HS-27A (cell line): ENCODE results near the gene DRD3.

Source experiments
- DNase-seq: peaks from one replicate; pipeline ENCODE4 v3.0.0-alpha.2; 2012; ENCODE audit warnings: low read depth, missing footprints

DRD3 gene

DNA sequence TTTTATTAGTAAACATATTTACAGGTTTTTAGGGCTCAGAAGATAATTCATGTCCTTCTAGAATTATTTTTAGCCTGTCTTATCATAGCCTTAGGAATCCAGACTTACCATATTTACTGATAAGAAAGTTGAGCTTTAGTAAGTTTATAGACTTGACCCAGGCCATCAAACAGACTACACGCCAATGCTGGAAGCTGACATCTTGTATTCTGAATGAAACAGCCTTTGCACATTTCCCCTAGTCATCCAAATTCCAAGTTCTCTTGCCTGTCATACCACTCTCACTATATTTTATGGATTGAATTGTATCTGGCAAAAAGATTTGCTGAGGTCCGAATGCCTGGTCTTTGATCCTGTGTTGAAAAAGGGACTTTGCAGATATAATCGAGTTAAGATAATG is 58.6 kb downstream of the DRD3 start:
- DNase-seq: no peak

- DNase-seq: no peak
These were observed 59.1 kb downstream of the DRD3 start for GRCh38 chr3:114119776-114120175.

- no peak for DNase-seq
These were observed 63.7 kb downstream of the DRD3 start for GRCh38 chr3:114115143-114115542.

GRCh38 chr3:114114719-114115118 is 64.1 kb downstream of the DRD3 start:
- DNase-seq: no peak

GRCh38 chr3:114112696-114113095 is 66.2 kb downstream of the DRD3 start:
- no peak for DNase-seq

- DNase-seq: no peak
These were observed 67.6 kb downstream of the DRD3 start for GRCh38 chr3:114111060-114111770.

- no peak for DNase-seq
These were observed 68.4 kb downstream of the DRD3 start for GRCh38 chr3:114110439-114110838.

DNA sequence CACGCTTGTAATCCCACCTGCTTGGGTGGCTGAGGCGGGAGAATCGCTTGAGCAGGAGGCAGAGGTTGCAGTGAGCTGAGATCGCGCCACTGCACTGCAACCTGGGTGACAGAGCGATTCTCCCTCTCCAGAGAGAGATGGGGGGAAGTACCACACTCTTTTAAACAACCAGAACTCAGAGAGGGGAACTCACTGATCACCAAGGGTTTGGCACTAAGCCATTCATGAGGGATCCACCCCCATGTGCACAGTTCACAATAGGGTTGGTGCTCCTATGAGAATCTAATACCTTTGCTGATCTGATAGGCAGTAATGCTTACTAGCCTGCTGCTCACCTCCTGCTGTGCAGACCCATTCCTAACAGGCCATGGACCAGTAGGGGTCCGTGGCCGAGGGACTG is 70.7 kb downstream of the DRD3 start:
- DNase-seq: no peak

DNA sequence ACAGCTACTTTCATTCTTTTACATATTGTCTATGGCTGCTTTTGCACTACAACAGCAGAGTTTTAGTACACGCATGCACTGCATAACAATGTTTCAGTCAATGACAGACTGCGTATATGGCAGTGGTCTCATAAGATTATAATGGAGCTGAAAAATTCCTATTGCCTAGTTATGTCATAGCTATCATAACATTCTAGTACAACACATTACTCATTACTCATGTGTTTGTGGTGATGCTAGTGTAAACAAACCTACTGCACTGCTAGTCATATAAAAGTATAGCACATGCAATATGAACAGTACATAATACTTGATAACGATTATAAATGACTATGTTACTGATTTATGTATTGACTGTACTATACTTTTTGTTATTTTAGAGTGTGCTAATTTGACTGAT is 74.4 kb downstream of the DRD3 start:
- DNase-seq: no peak

DNA sequence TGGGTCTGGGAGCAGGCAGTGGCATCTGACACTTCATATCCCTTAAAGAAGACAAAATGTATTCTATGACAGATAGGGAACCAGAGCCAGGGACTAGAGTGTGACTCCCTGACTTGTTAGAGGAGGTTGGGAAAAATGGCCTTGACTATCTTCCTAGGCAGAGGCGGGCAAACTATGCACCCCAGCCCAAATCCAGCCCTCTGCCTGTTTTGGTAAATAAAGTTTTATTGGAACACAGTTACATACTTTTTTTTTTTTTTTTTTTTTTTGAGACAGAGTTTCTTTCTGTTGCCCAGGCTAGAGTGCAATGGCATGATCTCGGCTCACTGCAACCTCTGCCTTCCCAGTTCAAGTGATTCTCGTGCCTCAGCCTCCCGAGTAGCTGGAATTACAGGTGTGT is 75.0 kb downstream of the DRD3 start:
- no peak for DNase-seq

DNA sequence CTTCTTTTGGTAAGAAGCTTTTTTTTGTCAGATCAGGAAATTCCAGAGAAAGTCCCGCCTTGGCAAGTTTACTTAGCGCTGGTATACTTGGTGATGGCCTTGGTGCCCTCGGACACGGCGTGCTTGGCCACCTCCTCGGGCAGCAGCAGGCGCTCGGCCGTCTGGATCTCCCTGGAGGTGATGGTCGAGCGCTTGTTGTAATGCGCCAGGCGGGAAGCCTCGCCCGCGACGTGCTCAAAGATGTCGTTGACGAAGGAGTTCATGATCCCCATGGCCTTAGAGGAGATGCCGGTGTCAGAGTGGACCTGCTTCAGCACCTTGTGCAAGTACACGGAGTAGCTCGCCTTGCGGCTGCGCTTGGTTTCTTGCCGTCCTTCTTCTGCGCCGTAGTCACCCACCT is 75.7 kb downstream of the DRD3 start:
- no peak for DNase-seq

DNA sequence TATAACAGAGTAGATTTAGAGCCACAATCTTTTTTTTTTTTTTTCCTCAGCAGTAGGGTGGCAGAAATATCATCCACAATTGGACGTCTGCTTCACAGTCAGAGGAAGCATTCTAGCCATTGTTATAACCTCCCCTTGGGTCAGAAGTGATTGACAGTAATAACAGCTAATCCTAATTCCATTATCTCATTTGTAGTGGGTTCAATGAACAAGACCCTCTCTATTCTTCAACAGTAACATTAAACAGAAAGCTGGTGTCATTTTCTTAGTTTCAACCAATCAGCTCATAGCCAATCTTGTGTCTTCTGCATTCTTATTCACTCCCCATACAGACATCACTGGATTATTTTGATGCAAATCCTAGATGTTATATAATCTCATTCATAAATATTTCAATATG is 77.8 kb downstream of the DRD3 start:
- no peak for DNase-seq

DNA sequence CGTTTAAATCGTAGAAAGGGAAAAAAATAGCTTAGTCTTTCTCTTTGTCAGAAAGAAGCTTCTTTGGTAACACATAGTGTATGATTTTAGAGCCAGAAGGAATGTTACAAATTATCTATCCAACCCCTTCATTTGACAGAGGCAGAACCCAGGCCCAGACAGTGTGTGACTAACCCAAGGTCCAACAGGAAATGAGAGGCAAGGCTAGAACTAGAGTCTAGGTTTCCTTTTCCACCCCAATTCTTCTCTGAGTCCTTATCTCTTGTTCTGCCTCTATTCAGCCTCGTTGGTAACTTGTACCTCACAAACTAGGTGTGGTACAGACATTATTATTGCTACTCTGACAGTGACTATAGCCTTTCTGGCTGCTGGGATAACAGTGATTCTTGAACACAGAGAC is 83.1 kb downstream of the DRD3 start:
- DNase-seq: no peak

DNA sequence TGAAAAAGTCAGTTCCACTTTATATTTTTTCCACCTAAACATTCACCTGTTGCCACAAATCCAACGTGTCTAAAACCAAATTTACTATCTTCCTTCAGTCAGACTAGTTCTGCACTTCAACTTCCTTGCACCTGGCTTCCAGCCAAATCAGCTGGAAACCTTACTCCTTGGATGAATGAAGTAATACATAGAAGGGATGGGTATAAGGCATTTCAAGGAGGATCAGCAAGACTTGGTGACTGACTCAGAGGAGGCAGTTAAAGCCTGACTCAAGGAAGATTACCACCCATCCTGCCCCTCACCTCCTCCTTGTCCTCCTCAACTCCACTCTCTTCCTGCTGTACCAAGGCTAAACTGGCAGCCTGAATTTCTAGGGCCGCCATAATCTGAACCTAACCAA is 85.3 kb downstream of the DRD3 start:
- peak; percentile 61 for DNase-seq

GRCh38 chr3:114093016-114093380 is 85.9 kb downstream of the DRD3 start:
- DNase-seq: no peak

DNA sequence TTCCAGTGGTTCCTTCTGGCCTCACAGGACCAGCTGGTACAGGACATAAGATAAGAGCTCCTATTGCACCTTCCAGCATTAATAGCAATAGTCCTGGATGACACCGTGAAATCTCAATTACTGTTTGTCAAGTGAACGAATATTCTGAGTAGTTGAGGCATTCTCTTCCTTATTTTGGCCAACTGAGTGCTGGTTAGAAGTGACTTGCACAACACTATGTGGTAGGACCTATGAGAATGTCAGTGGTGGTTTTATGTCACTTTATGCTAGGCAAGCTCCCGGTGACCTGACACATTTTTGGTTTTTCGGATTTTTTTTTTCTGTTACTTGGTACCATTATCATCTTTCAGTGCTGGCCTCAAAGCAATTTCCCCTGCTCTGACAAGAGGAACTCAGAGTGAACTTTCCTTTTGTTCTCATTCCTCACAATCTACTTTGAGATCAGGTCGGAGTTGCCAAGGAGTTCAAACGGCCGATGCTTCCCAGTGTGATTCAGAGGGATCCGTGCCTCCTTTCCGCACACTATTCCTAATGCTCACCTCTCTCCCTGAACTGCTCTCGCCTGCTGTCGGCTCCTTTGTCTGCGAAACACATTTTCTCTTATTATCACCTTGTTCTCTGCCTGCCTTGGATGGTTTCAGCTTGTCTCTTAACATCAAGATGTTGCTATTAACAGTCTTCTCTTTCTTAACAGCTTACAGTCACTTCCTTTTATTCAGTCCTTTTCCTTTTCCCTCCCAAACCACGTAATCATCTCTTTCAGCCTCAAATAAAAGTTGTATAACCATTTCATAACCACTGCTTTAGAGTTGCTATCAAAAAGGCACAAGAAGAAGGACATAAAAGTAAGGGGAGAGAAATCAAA is 86.5 kb downstream of the DRD3 start:
- DNase-seq: no peak

GRCh38 chr3:114089675-114090074 is 89.2 kb downstream of the DRD3 start:
- no peak for DNase-seq

DNA sequence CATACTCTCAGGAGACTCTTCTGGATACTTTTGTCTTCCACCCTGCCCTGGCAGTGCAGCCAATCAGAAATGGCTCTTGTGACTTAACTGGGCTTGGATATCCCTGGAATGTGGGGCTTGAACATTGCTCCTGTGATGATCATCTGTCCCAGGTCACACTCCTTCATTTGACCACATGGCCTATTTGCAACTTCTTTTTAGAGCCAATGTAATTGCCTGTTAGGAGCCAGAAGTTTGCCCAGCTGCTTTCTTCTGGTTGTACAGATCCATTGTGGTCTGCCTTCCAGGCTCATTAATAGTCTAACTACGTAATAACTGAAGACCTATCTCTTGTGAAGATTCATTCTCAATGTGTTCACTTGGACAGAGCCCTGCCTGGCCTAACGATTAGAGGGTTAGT is 92.5 kb downstream of the DRD3 start:
- no peak for DNase-seq

DNA sequence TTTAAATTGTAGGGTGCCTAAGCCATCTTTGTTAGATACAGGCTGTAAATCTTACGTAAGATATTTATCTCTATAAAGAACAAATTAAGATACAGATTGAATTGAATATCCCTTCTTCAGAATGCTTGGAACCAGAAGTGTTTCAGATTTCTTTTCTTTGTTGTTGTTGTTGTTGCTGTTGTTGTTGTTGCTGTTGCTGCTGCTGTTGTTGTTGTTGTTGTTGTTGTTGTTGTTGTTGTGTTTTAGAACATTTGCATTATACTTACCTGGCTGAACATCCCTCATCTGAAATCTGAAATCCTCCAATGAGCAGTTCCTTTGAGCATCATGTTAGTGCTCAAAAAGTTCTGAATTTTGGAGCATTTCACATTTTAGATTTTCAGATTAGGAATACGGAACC is 95.7 kb downstream of the DRD3 start:
- no peak for DNase-seq

DNA sequence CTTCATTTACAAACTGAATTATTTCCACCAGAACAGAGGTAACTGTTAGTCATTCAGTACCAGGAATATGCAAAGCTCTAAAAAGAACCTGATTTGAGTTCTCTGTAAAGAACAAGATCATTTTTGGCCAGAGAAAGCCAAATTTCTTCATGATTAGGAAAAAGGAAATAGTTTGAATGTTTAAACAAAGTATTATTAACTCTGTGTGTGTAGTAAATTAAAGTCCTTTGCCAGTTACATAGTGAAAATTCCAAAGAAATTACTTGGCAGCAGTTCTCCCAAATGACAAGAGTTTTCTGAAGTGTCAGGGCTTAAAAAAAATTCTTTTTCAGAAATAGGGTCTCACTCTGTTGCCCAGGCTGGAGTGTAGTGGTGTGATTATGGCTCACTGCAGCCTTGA is 97.8 kb downstream of the DRD3 start:
- DNase-seq: no peak

DNA sequence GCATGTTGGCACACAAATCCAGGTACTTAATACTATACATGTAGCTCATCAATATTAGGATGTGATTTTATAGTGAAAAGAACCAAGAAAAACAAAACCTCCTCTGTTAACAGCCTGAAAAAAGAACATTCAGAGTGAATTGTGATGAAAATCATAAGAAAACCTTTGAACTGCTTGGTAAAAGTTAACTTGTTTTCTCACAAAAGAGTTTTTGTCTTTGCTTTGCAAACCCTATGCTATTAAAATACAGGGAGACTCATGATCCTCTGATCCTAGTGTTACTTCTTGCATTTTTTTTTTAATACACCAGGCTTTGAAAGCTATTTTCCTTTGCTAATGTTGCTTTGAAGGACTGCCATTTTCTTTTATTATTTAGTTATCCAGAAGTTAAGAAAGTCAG is 98.7 kb downstream of the DRD3 start:
- DNase-seq: no peak

- no peak for DNase-seq
These were observed 99.1 kb downstream of the DRD3 start for GRCh38 chr3:114079761-114080160.

DNA sequence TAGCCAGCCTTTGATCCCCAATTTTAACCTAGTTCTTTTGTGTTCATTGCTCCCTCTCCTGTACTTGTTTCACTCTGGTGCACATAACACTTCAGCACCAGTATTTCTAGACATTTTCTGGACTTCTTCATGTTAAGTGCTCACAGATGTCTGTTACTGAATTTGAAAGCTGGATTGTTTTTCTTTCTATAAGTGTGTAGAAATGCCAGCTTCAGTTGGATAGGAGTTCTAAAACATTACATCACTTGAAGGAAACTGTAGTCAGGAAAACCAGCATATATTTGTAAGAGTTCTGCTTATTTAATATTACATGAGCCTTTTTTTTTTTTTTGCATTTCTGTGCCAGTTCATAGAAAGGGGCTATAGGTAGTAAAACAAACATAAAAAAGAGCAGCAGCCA is 100.7 kb downstream of the DRD3 start:
- no peak for DNase-seq
